ENCODE data around the gene SHC4. TPM values are rescaled to one million over a fixed set of nuclear protein-coding genes. Genes with fewer than 3 reads are reported as not detected.

Gene SHC4
- polyA plus RNA-seq, 1 donor from 2014 or later, result 4.5 TPM

DNA sequence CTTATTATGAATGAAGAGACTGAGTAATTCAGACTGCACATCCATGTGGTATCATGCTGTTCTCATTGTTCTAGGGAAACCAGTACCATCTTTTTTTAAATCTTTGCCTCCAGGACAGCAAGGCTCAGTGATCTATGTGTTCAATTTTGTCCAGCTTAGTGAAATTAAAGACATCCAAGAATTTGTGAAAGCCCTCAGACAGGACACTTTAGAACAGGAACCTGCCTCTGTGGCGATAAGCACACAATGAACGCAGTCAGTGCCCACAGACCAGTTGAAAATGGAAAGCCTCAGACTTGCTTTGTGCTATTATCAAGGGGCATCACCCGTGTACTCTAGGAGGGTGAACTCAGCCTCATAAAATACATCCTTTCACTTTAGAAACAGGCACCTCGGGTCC, 65.7 kb downstream of the SHC4 start:
- no peaks in the 10 kb centered on the region for H3K79me2 ChIP-seq (replicated peaks; ENCODE audit: insufficient read depth, low read length)
- H3K9me2 ChIP-seq (ENCODE audit: insufficient read depth, low read length), result no peaks in the 10 kb centered on the region
- no peaks in the 10 kb centered on the region for H3K9me3 ChIP-seq (ENCODE audit: low read length)
- no peak overlapping the region for H3K4me2 ChIP-seq (ENCODE audit: low read length)
- H3K27ac ChIP-seq (ENCODE audit: low read length), result no peak overlapping the region
- no peaks in the 10 kb centered on the region for H4K20me1 ChIP-seq (ENCODE audit: insufficient read depth)
- H3K27me3 ChIP-seq (ENCODE audit: insufficient read depth, low read depth, low read length), result no peaks in the 10 kb centered on the region
- no peaks in the 10 kb centered on the region for H3F3A ChIP-seq (ENCODE audit: insufficient read depth, low read length, poor library complexity, severe bottlenecking)
- H2AFZ ChIP-seq (ENCODE audit: low read depth, low read length), result no peak overlapping the region
- H3K9ac ChIP-seq (ENCODE audit: low read length), result no peak overlapping the region
- no peak for TF ChIP-seq SMC3 (conservative IDR thresholded peaks at IDR 0.05; ENCODE audit: poor library complexity)
- no peak for TF ChIP-seq RAD21 (conservative IDR thresholded peaks at IDR 0.05)
- TF ChIP-seq TAF1 (IDR thresholded peaks at IDR 0.05; ENCODE audit: low read depth), result no peak
- TF ChIP-seq EP300 (conservative IDR thresholded peaks at IDR 0.05; ENCODE audit: poor library complexity, severe bottlenecking), result no peak
- TF ChIP-seq POLR2AphosphoS5 (IDR thresholded peaks at IDR 0.05), result no peak
- TF ChIP-seq CTCF (IDR thresholded peaks at IDR 0.05; ENCODE audit: poor library complexity, severe bottlenecking), result no peak
- TF ChIP-seq EZH2 (IDR thresholded peaks at IDR 0.05; ENCODE audit: borderline replicate concordance, insufficient read depth, low read length, poor library complexity, severe bottlenecking), result no peak
- TF ChIP-seq, protein P1, sequence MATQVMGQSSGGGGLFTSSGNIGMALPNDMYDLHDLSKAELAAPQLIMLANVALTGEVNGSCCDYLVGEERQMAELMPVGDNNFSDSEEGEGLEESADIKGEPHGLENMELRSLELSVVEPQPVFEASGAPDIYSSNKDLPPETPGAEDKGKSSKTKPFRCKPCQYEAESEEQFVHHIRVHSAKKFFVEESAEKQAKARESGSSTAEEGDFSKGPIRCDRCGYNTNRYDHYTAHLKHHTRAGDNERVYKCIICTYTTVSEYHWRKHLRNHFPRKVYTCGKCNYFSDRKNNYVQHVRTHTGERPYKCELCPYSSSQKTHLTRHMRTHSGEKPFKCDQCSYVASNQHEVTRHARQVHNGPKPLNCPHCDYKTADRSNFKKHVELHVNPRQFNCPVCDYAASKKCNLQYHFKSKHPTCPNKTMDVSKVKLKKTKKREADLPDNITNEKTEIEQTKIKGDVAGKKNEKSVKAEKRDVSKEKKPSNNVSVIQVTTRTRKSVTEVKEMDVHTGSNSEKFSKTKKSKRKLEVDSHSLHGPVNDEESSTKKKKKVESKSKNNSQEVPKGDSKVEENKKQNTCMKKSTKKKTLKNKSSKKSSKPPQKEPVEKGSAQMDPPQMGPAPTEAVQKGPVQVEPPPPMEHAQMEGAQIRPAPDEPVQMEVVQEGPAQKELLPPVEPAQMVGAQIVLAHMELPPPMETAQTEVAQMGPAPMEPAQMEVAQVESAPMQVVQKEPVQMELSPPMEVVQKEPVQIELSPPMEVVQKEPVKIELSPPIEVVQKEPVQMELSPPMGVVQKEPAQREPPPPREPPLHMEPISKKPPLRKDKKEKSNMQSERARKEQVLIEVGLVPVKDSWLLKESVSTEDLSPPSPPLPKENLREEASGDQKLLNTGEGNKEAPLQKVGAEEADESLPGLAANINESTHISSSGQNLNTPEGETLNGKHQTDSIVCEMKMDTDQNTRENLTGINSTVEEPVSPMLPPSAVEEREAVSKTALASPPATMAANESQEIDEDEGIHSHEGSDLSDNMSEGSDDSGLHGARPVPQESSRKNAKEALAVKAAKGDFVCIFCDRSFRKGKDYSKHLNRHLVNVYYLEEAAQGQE (IDR thresholded peaks at IDR 0.05; ENCODE audit: borderline replicate concordance), result no peak
- no peak for TF ChIP-seq MXI1 (conservative IDR thresholded peaks at IDR 0.05; ENCODE audit: poor library complexity, severe bottlenecking)
- H3K36me3 ChIP-seq (ENCODE audit: insufficient read depth, low read length), result no peaks in the 10 kb centered on the region
- no peak overlapping the region for H3K4me3 ChIP-seq (ENCODE audit: low read length)

GRCh38 chr15:48896869-48897814, 66.6 kb downstream of the SHC4 start:
- Histone ChIP-seq H3K9ac (ENCODE audit: low read length) (no peak overlapping the region), H3K27ac (ENCODE audit: low read length) (no peak overlapping the region), H3K9me2 (ENCODE audit: insufficient read depth, low read length) (no peaks in the 10 kb centered on the region), H3K27me3 (ENCODE audit: insufficient read depth, low read depth, low read length) (no peaks in the 10 kb centered on the region), H4K20me1 (ENCODE audit: insufficient read depth) (no peaks in the 10 kb centered on the region), H3K4me3 (ENCODE audit: low read length) (no peak overlapping the region), H3K36me3 (ENCODE audit: insufficient read depth, low read length) (no peaks in the 10 kb centered on the region), H3F3A (ENCODE audit: insufficient read depth, low read length, poor library complexity, severe bottlenecking) (no peaks in the 10 kb centered on the region), H3K79me2 (replicated peaks; ENCODE audit: insufficient read depth, low read length) (no peaks in the 10 kb centered on the region), H3K4me2 (ENCODE audit: low read length) (no peak overlapping the region), H2AFZ (ENCODE audit: low read depth, low read length) (no peak overlapping the region), H3K9me3 (ENCODE audit: low read length) (no peaks in the 10 kb centered on the region)
- TF ChIP-seq POLR2AphosphoS5 (IDR thresholded peaks at IDR 0.05) (no peak), SMC3 (conservative IDR thresholded peaks at IDR 0.05; ENCODE audit: poor library complexity) (no peak), RAD21 (conservative IDR thresholded peaks at IDR 0.05) (no peak), MXI1 (conservative IDR thresholded peaks at IDR 0.05; ENCODE audit: poor library complexity, severe bottlenecking) (no peak), EP300 (conservative IDR thresholded peaks at IDR 0.05; ENCODE audit: poor library complexity, severe bottlenecking) (no peak), TAF1 (IDR thresholded peaks at IDR 0.05; ENCODE audit: low read depth) (no peak), CTCF (IDR thresholded peaks at IDR 0.05; ENCODE audit: poor library complexity, severe bottlenecking) (no peak), EZH2 (IDR thresholded peaks at IDR 0.05; ENCODE audit: borderline replicate concordance, insufficient read depth, low read length, poor library complexity, severe bottlenecking) (no peak)
- TF ChIP-seq, protein P1 (IDR thresholded peaks at IDR 0.05; ENCODE audit: borderline replicate concordance), result no peak
